H9 (cell line): ENCODE data around the gene BPIFB6. TPM values are rescaled to one million over a fixed set of nuclear protein-coding genes. Genes with fewer than 3 reads are reported as not detected.

Source experiments
- DNase-seq: peaks from one replicate; pipeline ENCODE4 v3.0.0-alpha.2; 2017
- H2AFZ ChIP-seq: one replicate; pipeline ENCODE4 v1.6.1; 2013; ENCODE audit warnings: mild to moderate bottlenecking, low read length, control low read depth, moderate library complexity
- H2AK5ac ChIP-seq: 2 replicates; pipeline ENCODE4 v1.6.1; 2013; ENCODE audit warnings: low read length, control low read depth, mixed read lengths; ENCODE audit not compliant: insufficient read length
- H2BK120ac ChIP-seq: one replicate; pipeline ENCODE4 v1.6.1; 2013; ENCODE audit warnings: low read depth, mild to moderate bottlenecking, low read length, control low read depth, inconsistent platforms; ENCODE audit not compliant: poor library complexity, severe bottlenecking
- H2BK12ac ChIP-seq: 2 replicates; pipeline ENCODE4 v1.6.1; 2013; ENCODE audit warnings: low read length, control low read depth, mixed read lengths, low read depth; ENCODE audit not compliant: insufficient read length
- H2BK15ac ChIP-seq: 2 replicates; pipeline ENCODE4 v1.6.1; 2013; ENCODE audit warnings: low read depth, low read length, control low read depth
- H2BK20ac ChIP-seq: one replicate; pipeline ENCODE4 v1.6.1; 2013; ENCODE audit warnings: low read depth, mild to moderate bottlenecking, low read length, control low read depth, inconsistent platforms; ENCODE audit not compliant: poor library complexity, severe bottlenecking
- H2BK5ac ChIP-seq: 2 replicates; pipeline ENCODE4 v1.6.1; 2013; ENCODE audit warnings: low read length, control low read depth, mixed read lengths; ENCODE audit not compliant: insufficient read length
- H3K14ac ChIP-seq: 2 replicates; pipeline ENCODE4 v1.6.1; 2013; ENCODE audit warnings: low read length, control low read depth; ENCODE audit not compliant: insufficient read depth
- H3K18ac ChIP-seq: 2 replicates; pipeline ENCODE4 v1.6.1; 2013; ENCODE audit warnings: low read depth, mild to moderate bottlenecking, mixed read lengths, low read length, control low read depth; ENCODE audit not compliant: insufficient read length
- H3K23ac ChIP-seq: 2 replicates; pipeline ENCODE4 v1.6.1; 2013; ENCODE audit warnings: low read length, control low read depth, mixed read lengths, low read depth; ENCODE audit not compliant: insufficient read length
- H3K23me2 ChIP-seq: 2 replicates; pipeline ENCODE4 v1.6.1; 2013; ENCODE audit warnings: low read depth, mild to moderate bottlenecking, mixed read lengths, low read length, control low read depth; ENCODE audit not compliant: insufficient read length, poor library complexity, severe bottlenecking
- H3K27ac ChIP-seq: 2 replicates; pipeline ENCODE4 v1.5.1; 2013; ENCODE audit warnings: low read length, control low read depth, mixed read lengths, low read depth; ENCODE audit not compliant: insufficient read length
- H3K27me3 ChIP-seq: 2 replicates; pipeline ENCODE4 v1.6.1; 2013; ENCODE audit warnings: low read length, control low read depth, inconsistent platforms; ENCODE audit not compliant: insufficient read depth
- H3K4ac ChIP-seq: 2 replicates; pipeline ENCODE4 v1.6.1; 2013; ENCODE audit warnings: low read depth, mild to moderate bottlenecking, control low read depth, inconsistent platforms, low read length, moderate library complexity
- H3K4me1 ChIP-seq: 2 replicates; pipeline ENCODE4 v1.6.1; 2013; ENCODE audit warnings: low read length, control low read depth, inconsistent platforms; ENCODE audit not compliant: insufficient read depth
- H3K4me2 ChIP-seq: 2 replicates; pipeline ENCODE4 v1.6.1; 2013; ENCODE audit warnings: low read length, control low read depth, mixed read lengths; ENCODE audit not compliant: insufficient read length, insufficient read depth
- H3K56ac ChIP-seq: 2 replicates; pipeline ENCODE4 v1.6.1; 2013; ENCODE audit warnings: low read depth, mild to moderate bottlenecking, mixed read lengths, low read length, control low read depth; ENCODE audit not compliant: insufficient read length
- H3K79me1 ChIP-seq: 2 replicates; pipeline ENCODE4 v1.6.1; 2013; ENCODE audit warnings: low read depth, mild to moderate bottlenecking, moderate library complexity, low read length, control low read depth, inconsistent platforms; ENCODE audit not compliant: insufficient read depth, poor library complexity, severe bottlenecking
- H3K79me2 ChIP-seq: 2 replicates; pipeline ENCODE4 v1.6.1; 2013; ENCODE audit warnings: low read length, control low read depth, inconsistent platforms; ENCODE audit not compliant: insufficient read depth
- H3K9ac ChIP-seq: 2 replicates; pipeline ENCODE4 v1.6.1; 2013; ENCODE audit warnings: low read length, control low read depth, mixed read lengths; ENCODE audit not compliant: insufficient read length; ENCODE audit errors: extremely low read depth
- H3K9me3 ChIP-seq: one replicate; pipeline ENCODE4 v1.6.1; 2013; ENCODE audit warnings: low read depth, low read length, inconsistent platforms; ENCODE audit not compliant: control insufficient read depth
- H3T11ph ChIP-seq: one replicate; pipeline ENCODE4 v1.6.1; 2013; ENCODE audit warnings: mild to moderate bottlenecking, low read length, control low read depth, inconsistent platforms
- H4K20me1 ChIP-seq: one replicate; pipeline ENCODE4 v1.6.1; 2013; ENCODE audit not compliant: control insufficient read depth, insufficient read length, insufficient read depth
- H4K5ac ChIP-seq: 2 replicates; pipeline ENCODE4 v1.6.1; 2013; ENCODE audit warnings: low read depth, mild to moderate bottlenecking, mixed read lengths, low read length, control low read depth; ENCODE audit not compliant: insufficient read length
- H4K8ac ChIP-seq: replicated peaks from 2 replicates; pipeline ENCODE4 v1.6.1; 2013; ENCODE audit warnings: low read length, control low read depth, mixed read lengths, low read depth; ENCODE audit not compliant: insufficient read length
- H4K91ac ChIP-seq: 2 replicates; pipeline ENCODE4 v1.6.1; 2013; ENCODE audit warnings: low read depth, mild to moderate bottlenecking, moderate library complexity, mixed read lengths, low read length, control low read depth; ENCODE audit not compliant: insufficient read length
- H3K27ac Mint-ChIP-seq, 3 experiments: 2 replicates in 2 of 3; 3 replicates in 1 of 3; pipeline ENCODE4 v1.8.0; 2020 to 2021; ENCODE audit warnings: mixed read lengths in 3 of 3, mild to moderate bottlenecking in 1 of 3, moderate library complexity in 1 of 3
- H3K27me3 Mint-ChIP-seq: 2 replicates; pipeline ENCODE4 v1.8.0; 2021; ENCODE audit warnings: low read depth, mild to moderate bottlenecking, moderate library complexity, mixed read lengths
- H3K36me3 Mint-ChIP-seq, 3 experiments: 2 replicates in 2 of 3; 3 replicates in 1 of 3; pipeline ENCODE4 v1.8.0; 2020 to 2021; ENCODE audit warnings: low read depth in 3 of 3, mixed read lengths in 3 of 3; ENCODE audit not compliant: insufficient read depth in 1 of 3
- H3K4me1 Mint-ChIP-seq, 2 experiments: 2 replicates each; pipeline ENCODE4 v1.8.0; 2020; ENCODE audit warnings: mixed read lengths in 2 of 2
- H3K4me3 Mint-ChIP-seq, 2 experiments: 2 replicates in 1 of 2; 3 replicates in 1 of 2; pipeline ENCODE4 v1.8.0; 2020 to 2021; ENCODE audit warnings: mild to moderate bottlenecking in 2 of 2, mixed read lengths in 2 of 2, moderate library complexity in 1 of 2
- H3K9me3 Mint-ChIP-seq, 2 experiments: 2 replicates in 1 of 2; 3 replicates in 1 of 2; pipeline ENCODE4 v1.8.0; 2020; ENCODE audit warnings: mild to moderate bottlenecking in 2 of 2, mixed read lengths in 2 of 2, moderate library complexity in 1 of 2
- WGBS: extraction: QIAGEN DNeasy Blood & Tissue Kit; methylation state at CpG from one replicate; pipeline ENCODE4 v1.1.7; 2013; ENCODE audit warnings: missing lambda C conversion rate, low lambda C conversion rate, mixed read lengths; ENCODE audit not compliant: insufficient read length; ENCODE audit errors: extremely low coverage; 5-methylcytosine and 5-hydroxymethylcytosine counted together
- total RNA-seq: library from RNA; stranded (reverse); gene quantifications from 2 replicates; pipeline ENCODE4 v1.2.1, GENCODE V29; 2021
- TF ChIP-seq, protein P1 (sequence below): fragments of 200-600 bp; sonication (generic); conservative IDR thresholded peaks from 3 replicates; pipeline ENCODE4 v1.8.0; 2021; ENCODE audit warnings: antibody characterized with exemption, mild to moderate bottlenecking

The BPIFB6 gene
- total RNA-seq, 1 experiment from 2014 or later: not detected

GRCh38 chr20:33002087-33002808 is 29.2 kb upstream of the BPIFB6 start:
- H3K27ac Mint-ChIP-seq: no peak overlapping the region
- no peak overlapping the region for H2AFZ ChIP-seq
- no peaks in the 10 kb centered on the region for H3K9me3 ChIP-seq
- H2AK5ac ChIP-seq: no peak overlapping the region
- peaks cover 5% of the 10 kb centered on the region in 2 experiments; a peak in 3 of 5 replicates for H3K9me3 Mint-ChIP-seq
- no peak overlapping the region for H3T11ph ChIP-seq
- no peak overlapping the region for H2BK20ac ChIP-seq
- no peaks in the 10 kb centered on the region for H4K20me1 ChIP-seq
- H3K79me1 ChIP-seq: no peaks in the 10 kb centered on the region
- peaks cover 11% of the 10 kb centered on the region for H3K27me3 Mint-ChIP-seq
- H3K27me3 ChIP-seq: no peaks in the 10 kb centered on the region
- no peak overlapping the region for H3K18ac ChIP-seq
- H3K4me1 ChIP-seq: no peaks in the 10 kb centered on the region
- H3K4me1 Mint-ChIP-seq: 0 out of 4 replicates have a peak, but pooled peaks cover 0 to 2% of the 10 kb centered on the region in 2 experiments
- no peak overlapping the region for H3K56ac ChIP-seq
- peaks cover 0 to 4% (median 0%) of the 10 kb centered on the region in 3 experiments; a peak in 3 of 7 replicates for H3K36me3 Mint-ChIP-seq
- H2BK15ac ChIP-seq: no peak overlapping the region
- no CpG with 5 or more reads among the region's 7 CpGs for WGBS
- H3K9ac ChIP-seq: no peak overlapping the region
- no peak overlapping the region for H3K14ac ChIP-seq
- no peak overlapping the region for H3K4ac ChIP-seq
- no peak overlapping the region for H3K4me3 Mint-ChIP-seq
- H2BK12ac ChIP-seq: no peak overlapping the region
- H4K5ac ChIP-seq: no peak overlapping the region
- H4K91ac ChIP-seq: no peak overlapping the region
- no peak overlapping the region for H2BK120ac ChIP-seq
- no peak for DNase-seq
- H3K23ac ChIP-seq: no peak overlapping the region
- TF ChIP-seq, protein P1, sequence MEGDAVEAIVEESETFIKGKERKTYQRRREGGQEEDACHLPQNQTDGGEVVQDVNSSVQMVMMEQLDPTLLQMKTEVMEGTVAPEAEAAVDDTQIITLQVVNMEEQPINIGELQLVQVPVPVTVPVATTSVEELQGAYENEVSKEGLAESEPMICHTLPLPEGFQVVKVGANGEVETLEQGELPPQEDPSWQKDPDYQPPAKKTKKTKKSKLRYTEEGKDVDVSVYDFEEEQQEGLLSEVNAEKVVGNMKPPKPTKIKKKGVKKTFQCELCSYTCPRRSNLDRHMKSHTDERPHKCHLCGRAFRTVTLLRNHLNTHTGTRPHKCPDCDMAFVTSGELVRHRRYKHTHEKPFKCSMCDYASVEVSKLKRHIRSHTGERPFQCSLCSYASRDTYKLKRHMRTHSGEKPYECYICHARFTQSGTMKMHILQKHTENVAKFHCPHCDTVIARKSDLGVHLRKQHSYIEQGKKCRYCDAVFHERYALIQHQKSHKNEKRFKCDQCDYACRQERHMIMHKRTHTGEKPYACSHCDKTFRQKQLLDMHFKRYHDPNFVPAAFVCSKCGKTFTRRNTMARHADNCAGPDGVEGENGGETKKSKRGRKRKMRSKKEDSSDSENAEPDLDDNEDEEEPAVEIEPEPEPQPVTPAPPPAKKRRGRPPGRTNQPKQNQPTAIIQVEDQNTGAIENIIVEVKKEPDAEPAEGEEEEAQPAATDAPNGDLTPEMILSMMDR: 0 out of 3 replicates have a peak, but pooled peaks have one; percentile 22
- no peaks in the 10 kb centered on the region for H3K79me2 ChIP-seq
- H3K27ac ChIP-seq: no peak overlapping the region
- H3K23me2 ChIP-seq: no peaks in the 10 kb centered on the region
- no peak overlapping the region for H3K4me2 ChIP-seq
- H4K8ac ChIP-seq: no peak overlapping the region
- no peak overlapping the region for H2BK5ac ChIP-seq
